ENCODE results near the gene IGF2. TPM values are rescaled to one million over a fixed set of nuclear protein-coding genes. Genes with fewer than 3 reads are reported as not detected.

IGF2 gene
- total RNA-seq, 1 donor from 2014 or later, result 188 TPM

GRCh38 chr11:2155511-2155910 is 16.3 kb upstream of the IGF2 start:
- peaks cover 24% of the 10 kb centered on the region for H3K27me3 Mint-ChIP-seq (ENCODE audit: low read depth, unreplicated experiment)
- Histone ChIP-seq H2AFZ (ENCODE audit: low read depth, low read length) (no peak overlapping the region), H3K36me3 (ENCODE audit: insufficient read depth, low read length) (no peaks in the 10 kb centered on the region), H3K79me2 (ENCODE audit: insufficient read depth, low read length) (no peaks in the 10 kb centered on the region), H3K9me3 (ENCODE audit: insufficient read depth, low read depth, low read length) (no peaks in the 10 kb centered on the region), H3K27ac (ENCODE audit: low read depth, low read length) (no peak overlapping the region), H3K4me3 (ENCODE audit: insufficient read depth, low read depth, low read length) (no peak overlapping the region), H3K27me3 (ENCODE audit: insufficient read depth, low read length) (peaks cover 7% of the 10 kb centered on the region), H3K9ac (ENCODE audit: low read length) (no peak overlapping the region), H4K20me1 (ENCODE audit: insufficient read depth, low read length) (peaks cover 9% of the 10 kb centered on the region), H3K4me1 (ENCODE audit: insufficient read depth, low read length) (no peaks in the 10 kb centered on the region), H3K4me2 (ENCODE audit: low read length) (no peak overlapping the region)
- H3K4me3 Mint-ChIP-seq (ENCODE audit: unreplicated experiment), result no peak overlapping the region
- H3K36me3 Mint-ChIP-seq (ENCODE audit: low read depth, unreplicated experiment), result no peaks in the 10 kb centered on the region
- H3K9me3 Mint-ChIP-seq (ENCODE audit: unreplicated experiment), result no peaks in the 10 kb centered on the region
- no peak overlapping the region for H3K27ac Mint-ChIP-seq (ENCODE audit: unreplicated experiment)
- H3K4me1 Mint-ChIP-seq (ENCODE audit: low read depth, unreplicated experiment), result no peaks in the 10 kb centered on the region
- no peak for DNase-seq (ENCODE audit: low read depth)
- TF ChIP-seq CTCF (IDR thresholded peaks at IDR 0.05; ENCODE audit: insufficient read depth, low read depth, low read length) (no peak), EZH2 (IDR thresholded peaks at IDR 0.05; ENCODE audit: insufficient read depth, low read length) (no peak)
- no peak for FAIRE-seq

- H2AFZ ChIP-seq (ENCODE audit: low read depth, low read length), result no peak overlapping the region
- H3K36me3 ChIP-seq (ENCODE audit: insufficient read depth, low read length), result no peaks in the 10 kb centered on the region
- no peak overlapping the region for H3K4me3 Mint-ChIP-seq (ENCODE audit: unreplicated experiment)
- H3K9ac ChIP-seq (ENCODE audit: low read length), result no peak overlapping the region
- no peaks in the 10 kb centered on the region for H3K9me3 ChIP-seq (ENCODE audit: insufficient read depth, low read depth, low read length)
- H3K27ac Mint-ChIP-seq (ENCODE audit: unreplicated experiment), result no peak overlapping the region
- FAIRE-seq (no peak), DNase-seq (ENCODE audit: low read depth) (no peak)
- H3K4me1 ChIP-seq (ENCODE audit: insufficient read depth, low read length), result no peaks in the 10 kb centered on the region
- no peaks in the 10 kb centered on the region for H3K79me2 ChIP-seq (ENCODE audit: insufficient read depth, low read length)
- H3K27me3 Mint-ChIP-seq (ENCODE audit: low read depth, unreplicated experiment), result peaks cover 26% of the 10 kb centered on the region
- no peak overlapping the region for H3K4me2 ChIP-seq (ENCODE audit: low read length)
- H3K27me3 ChIP-seq (ENCODE audit: insufficient read depth, low read length), result peaks cover 13% of the 10 kb centered on the region
- H3K9me3 Mint-ChIP-seq (ENCODE audit: unreplicated experiment), result no peaks in the 10 kb centered on the region
- H4K20me1 ChIP-seq (ENCODE audit: insufficient read depth, low read length), result peaks cover 15% of the 10 kb centered on the region
- no peak overlapping the region for H3K4me3 ChIP-seq (ENCODE audit: insufficient read depth, low read depth, low read length)
- no peaks in the 10 kb centered on the region for H3K4me1 Mint-ChIP-seq (ENCODE audit: low read depth, unreplicated experiment)
- TF ChIP-seq EZH2 (IDR thresholded peaks at IDR 0.05; ENCODE audit: insufficient read depth, low read length) (no peak), CTCF (IDR thresholded peaks at IDR 0.05; ENCODE audit: insufficient read depth, low read depth, low read length) (no peak)
- H3K36me3 Mint-ChIP-seq (ENCODE audit: low read depth, unreplicated experiment), result no peaks in the 10 kb centered on the region
- H3K27ac ChIP-seq (ENCODE audit: low read depth, low read length), result no peak overlapping the region
Measured at GRCh38 chr11:2154889-2155288, 15.7 kb upstream of the IGF2 start.

- Mint-ChIP-seq H3K36me3 (ENCODE audit: low read depth, unreplicated experiment) (no peaks in the 10 kb centered on the region), H3K4me1 (ENCODE audit: low read depth, unreplicated experiment) (no peaks in the 10 kb centered on the region), H3K9me3 (ENCODE audit: unreplicated experiment) (no peaks in the 10 kb centered on the region), H3K27ac (ENCODE audit: unreplicated experiment) (no peak overlapping the region), H3K4me3 (ENCODE audit: unreplicated experiment) (no peak overlapping the region), H3K27me3 (ENCODE audit: low read depth, unreplicated experiment) (peaks cover 28% of the 10 kb centered on the region)
- peaks cover 20% of the 10 kb centered on the region for H3K27me3 ChIP-seq (ENCODE audit: insufficient read depth, low read length)
- no peak for DNase-seq (ENCODE audit: low read depth)
- no peak overlapping the region for H2AFZ ChIP-seq (ENCODE audit: low read depth, low read length)
- no peaks in the 10 kb centered on the region for H3K4me1 ChIP-seq (ENCODE audit: insufficient read depth, low read length)
- peaks cover 16% of the 10 kb centered on the region for H4K20me1 ChIP-seq (ENCODE audit: insufficient read depth, low read length)
- no peak for FAIRE-seq
- H3K9ac ChIP-seq (ENCODE audit: low read length), result no peak overlapping the region
- H3K27ac ChIP-seq (ENCODE audit: low read depth, low read length), result no peak overlapping the region
- H3K79me2 ChIP-seq (ENCODE audit: insufficient read depth, low read length), result no peaks in the 10 kb centered on the region
- no peak overlapping the region for H3K4me3 ChIP-seq (ENCODE audit: insufficient read depth, low read depth, low read length)
- no peaks in the 10 kb centered on the region for H3K9me3 ChIP-seq (ENCODE audit: insufficient read depth, low read depth, low read length)
- H3K36me3 ChIP-seq (ENCODE audit: insufficient read depth, low read length), result no peaks in the 10 kb centered on the region
- no peak overlapping the region for H3K4me2 ChIP-seq (ENCODE audit: low read length)
- TF ChIP-seq CTCF (IDR thresholded peaks at IDR 0.05; ENCODE audit: insufficient read depth, low read depth, low read length) (no peak), EZH2 (IDR thresholded peaks at IDR 0.05; ENCODE audit: insufficient read depth, low read length) (no peak)
Measured at GRCh38 chr11:2154195-2154585, 15.0 kb upstream of the IGF2 start.

All from astrocyte (in vitro differentiated cells and primary cell).